Measurements from ENCODE around the gene TREX2. TPM values are rescaled to one million over a fixed set of nuclear protein-coding genes. Genes with fewer than 3 reads are reported as not detected.

The TREX2 gene
- total and polyA plus RNA-seq, 2 of the 8 experiments (the other 6 are each of a cell fraction or from before 2014, with no cell fraction given) = 0.71 to 0.80 TPM

- TF ChIP-seq CHD7 (IDR thresholded peaks at IDR 0.05; ENCODE audit: insufficient replicate concordance, low read length) = no peak
- TF ChIP-seq GTF2F1 (IDR thresholded peaks at IDR 0.05; ENCODE audit: borderline replicate concordance, low read depth, low read length) = no peak
- TF ChIP-seq, protein P1, sequence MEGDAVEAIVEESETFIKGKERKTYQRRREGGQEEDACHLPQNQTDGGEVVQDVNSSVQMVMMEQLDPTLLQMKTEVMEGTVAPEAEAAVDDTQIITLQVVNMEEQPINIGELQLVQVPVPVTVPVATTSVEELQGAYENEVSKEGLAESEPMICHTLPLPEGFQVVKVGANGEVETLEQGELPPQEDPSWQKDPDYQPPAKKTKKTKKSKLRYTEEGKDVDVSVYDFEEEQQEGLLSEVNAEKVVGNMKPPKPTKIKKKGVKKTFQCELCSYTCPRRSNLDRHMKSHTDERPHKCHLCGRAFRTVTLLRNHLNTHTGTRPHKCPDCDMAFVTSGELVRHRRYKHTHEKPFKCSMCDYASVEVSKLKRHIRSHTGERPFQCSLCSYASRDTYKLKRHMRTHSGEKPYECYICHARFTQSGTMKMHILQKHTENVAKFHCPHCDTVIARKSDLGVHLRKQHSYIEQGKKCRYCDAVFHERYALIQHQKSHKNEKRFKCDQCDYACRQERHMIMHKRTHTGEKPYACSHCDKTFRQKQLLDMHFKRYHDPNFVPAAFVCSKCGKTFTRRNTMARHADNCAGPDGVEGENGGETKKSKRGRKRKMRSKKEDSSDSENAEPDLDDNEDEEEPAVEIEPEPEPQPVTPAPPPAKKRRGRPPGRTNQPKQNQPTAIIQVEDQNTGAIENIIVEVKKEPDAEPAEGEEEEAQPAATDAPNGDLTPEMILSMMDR (IDR thresholded peaks at IDR 0.05; ENCODE audit: control extremely low read depth in 1 of 3, insufficient read depth in 1 of 3, low read depth in 1 of 3, low read length in 3 of 3) = no peak
- no peak for TF ChIP-seq ASH2L (IDR thresholded peaks at IDR 0.05; ENCODE audit: low read length)
- no peak for TF ChIP-seq TAF7 (optimal IDR thresholded peaks at IDR 0.05; ENCODE audit: borderline replicate concordance, low read depth, low read length)
- TF ChIP-seq EGR1 (IDR thresholded peaks at IDR 0.05; ENCODE audit: borderline replicate concordance, low read depth, low read length) = no peak
- no peak for TF ChIP-seq HDAC2 (IDR thresholded peaks at IDR 0.05; ENCODE audit: borderline replicate concordance in 1 of 2, low read depth in 2 of 2, low read length in 2 of 2)
- no peak for TF ChIP-seq RXRA (IDR thresholded peaks at IDR 0.05; ENCODE audit: insufficient read depth, low read depth, low read length)
Measured at GRCh38 chrX:153491351-153491914, 45.6 kb upstream of the TREX2 start (continued).

All from H1 (cell line).